Measurements from ENCODE around the gene NRARP.

NRARP gene

GRCh38 chr9:137316012-137316981, 14.2 kb upstream of the NRARP start:
- TF ChIP-seq CTCF (IDR thresholded peaks at IDR 0.05; ENCODE audit: low read depth, low read length) = no peak
- H3K4me3 ChIP-seq (ENCODE audit: low read depth, low read length) = no peak overlapping the region

GRCh38 chr9:137315581-137316011, 13.5 kb upstream of the NRARP start:
- TF ChIP-seq CTCF (IDR thresholded peaks at IDR 0.05; ENCODE audit: low read depth, low read length) = no peak
- no peak overlapping the region for H3K4me3 ChIP-seq (ENCODE audit: low read depth, low read length)

- no peak for TF ChIP-seq CTCF (IDR thresholded peaks at IDR 0.05; ENCODE audit: low read depth, low read length)
- H3K4me3 ChIP-seq (ENCODE audit: low read depth, low read length) = no peak overlapping the region
Observed at GRCh38 chr9:137314561-137315560, 12.8 kb upstream of the NRARP start.

DNA sequence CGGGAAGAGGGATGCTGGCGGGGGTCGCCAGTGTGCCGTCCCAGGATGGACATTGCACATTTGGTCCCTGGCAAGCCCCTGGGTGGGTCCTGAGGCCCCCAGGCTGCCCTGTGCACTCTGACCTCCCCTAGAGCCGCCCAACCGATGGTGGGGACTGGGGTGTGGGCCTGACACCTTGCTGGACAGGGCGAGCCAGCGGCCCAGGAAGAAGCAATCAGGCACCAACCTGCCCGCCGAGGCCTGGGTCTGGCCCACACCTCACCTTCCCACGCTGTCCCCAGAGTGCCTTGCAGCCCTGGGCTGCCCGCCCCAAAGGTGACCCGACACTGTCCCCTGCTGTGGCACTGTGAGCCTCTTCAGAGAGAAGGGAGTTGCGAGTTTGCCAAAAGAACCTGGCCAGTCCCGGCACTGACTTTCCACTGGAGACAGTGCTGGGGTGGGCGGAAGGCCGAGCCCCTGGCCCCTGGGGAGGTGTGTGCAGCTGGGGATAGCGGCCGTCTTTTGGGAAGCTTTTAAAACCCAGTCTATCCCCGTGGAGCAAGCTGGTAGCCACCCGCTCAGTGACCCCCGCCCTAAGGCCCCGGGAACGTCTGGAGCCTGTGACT, 12.0 kb upstream of the NRARP start:
- TF ChIP-seq CTCF (IDR thresholded peaks at IDR 0.05; ENCODE audit: low read depth, low read length) = no peak
- H3K4me3 ChIP-seq (ENCODE audit: low read depth, low read length) = no peak overlapping the region

- TF ChIP-seq CTCF (IDR thresholded peaks at IDR 0.05; ENCODE audit: low read depth, low read length) = no peak
- no peak overlapping the region for H3K4me3 ChIP-seq (ENCODE audit: low read depth, low read length)
Observed at GRCh38 chr9:137313326-137313936, 11.4 kb upstream of the NRARP start.

- no peak for TF ChIP-seq CTCF (IDR thresholded peaks at IDR 0.05; ENCODE audit: low read depth, low read length)
- no peak overlapping the region for H3K4me3 ChIP-seq (ENCODE audit: low read depth, low read length)
Observed at GRCh38 chr9:137312852-137313325, 10.8 kb upstream of the NRARP start.
